Tibial nerve (tissue), 3 donors: ENCODE results near the gene TMEM170B.

ENCODE experiments used
- CTCF ChIP-seq, 5 experiments: fragments of 200-600 bp in 3 of 5; fragments of 450-650 bp in 2 of 5; sonication (generic) in 3 of 5; IDR thresholded peaks; one replicate each; pipeline ENCODE4 v1.5.1; 2016 to 2019; ENCODE audit warnings: antibody characterized with exemption in 5 of 5, mild to moderate bottlenecking in 3 of 5, moderate library complexity in 2 of 5
- POLR2A ChIP-seq, 2 donors: fragments of 450-650 bp; IDR thresholded peaks; one replicate each; pipeline ENCODE4 v1.6.1; 2017; ENCODE audit warnings: antibody characterized with exemption in 2 of 2, mild to moderate bottlenecking in 2 of 2, moderate library complexity in 2 of 2

GRCh38 chr6:11615214-11615602, 77.7 kb downstream of the TMEM170B start:
- no peak for TF ChIP-seq CTCF (IDR thresholded peaks at IDR 0.05)
- no peak for TF ChIP-seq POLR2A (IDR thresholded peaks at IDR 0.05)
